GM15510 (cell line): Measurements from ENCODE around the gene CD48.

Source experiments
- POLR2A ChIP-seq: IDR thresholded peaks from 3 replicates; pipeline ENCODE4 v1.6.1; 2011; ENCODE audit warnings: borderline replicate concordance; ENCODE audit not compliant: insufficient read length; ENCODE audit errors: extremely low read depth

CD48 gene

DNA sequence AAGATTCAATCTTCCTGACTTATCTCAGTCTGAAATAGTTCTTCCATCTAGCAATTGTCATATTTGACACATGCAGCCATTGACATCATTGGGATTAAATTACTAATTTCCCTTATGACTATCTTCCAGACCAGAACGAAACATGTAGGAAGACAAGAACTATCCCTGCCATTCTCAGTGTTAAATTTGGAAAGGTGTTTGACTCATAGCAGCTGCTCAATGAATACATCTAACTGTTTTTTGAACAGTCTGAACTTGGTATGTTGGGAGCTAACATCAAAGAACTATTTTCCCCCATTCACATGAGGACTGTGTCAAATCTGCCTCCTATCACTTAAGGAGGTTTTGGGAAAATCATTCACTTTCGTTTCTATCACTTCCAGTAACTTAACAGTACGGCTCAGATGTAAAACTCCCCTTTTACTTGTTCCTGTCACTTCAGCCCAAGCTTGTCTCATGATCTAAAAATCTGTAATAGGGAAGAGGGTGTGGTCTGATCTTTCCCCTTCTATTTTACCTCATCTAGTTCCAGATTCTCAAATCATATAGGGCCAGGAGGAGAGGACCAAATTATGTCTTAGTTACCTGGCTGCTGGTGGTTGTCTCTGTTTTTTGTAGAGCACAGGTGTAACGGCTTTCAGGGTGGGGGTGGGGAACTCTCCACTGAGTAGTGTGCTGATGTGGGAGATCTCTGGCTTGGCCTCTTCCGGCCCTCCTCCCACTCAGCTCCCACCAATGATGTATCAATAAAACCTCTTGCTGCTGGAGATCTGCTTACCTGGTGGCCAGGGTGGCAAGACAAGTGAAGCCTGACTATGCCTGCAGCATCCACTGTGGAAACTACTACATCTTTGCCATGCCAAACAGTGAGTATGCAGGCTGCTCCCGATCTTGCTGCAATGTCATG, 38.6 kb downstream of the CD48 start:
- peak; percentile 20 for TF ChIP-seq POLR2A

DNA sequence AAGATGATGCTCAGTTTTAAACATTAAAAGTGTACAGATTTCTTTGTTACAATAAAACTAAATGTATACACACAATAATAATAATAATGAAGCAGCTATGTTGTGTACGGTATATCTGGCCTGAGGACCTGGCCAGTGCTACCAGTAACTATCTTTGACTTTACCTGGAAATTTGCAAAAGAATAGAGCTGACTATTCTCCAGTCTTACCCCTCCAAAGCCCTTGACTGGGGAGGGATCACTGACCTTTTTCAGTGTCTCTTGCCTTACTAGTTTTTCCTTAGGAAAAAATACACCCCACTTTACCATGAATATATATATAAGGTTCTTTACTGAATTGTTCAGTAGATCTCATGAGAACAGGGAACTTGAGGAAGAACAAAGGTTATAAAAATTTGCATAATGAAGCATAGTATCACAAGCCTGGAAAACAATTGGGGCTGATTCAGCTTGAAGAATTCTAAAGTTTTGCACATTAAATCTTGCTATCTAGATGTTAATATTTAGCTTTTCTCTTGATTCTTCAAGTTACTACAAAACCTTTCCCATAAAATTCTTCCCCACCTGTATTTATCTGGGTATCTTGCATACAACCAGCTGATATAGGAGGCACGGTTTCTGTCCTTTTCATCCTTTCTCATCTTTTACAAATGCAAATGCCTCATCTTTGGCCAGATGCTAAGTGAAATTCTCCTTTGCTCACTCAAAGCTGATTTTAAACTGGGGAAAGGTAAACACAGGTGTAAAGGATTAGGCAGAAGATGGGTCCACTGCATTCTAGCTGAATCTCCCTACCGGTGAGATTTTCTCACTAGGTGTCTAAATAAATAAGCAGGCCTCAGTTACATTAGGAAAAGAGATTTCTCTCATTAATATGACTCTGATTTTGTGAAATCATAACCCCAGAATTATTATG, 39.8 kb downstream of the CD48 start:
- TF ChIP-seq POLR2A: no peak

DNA sequence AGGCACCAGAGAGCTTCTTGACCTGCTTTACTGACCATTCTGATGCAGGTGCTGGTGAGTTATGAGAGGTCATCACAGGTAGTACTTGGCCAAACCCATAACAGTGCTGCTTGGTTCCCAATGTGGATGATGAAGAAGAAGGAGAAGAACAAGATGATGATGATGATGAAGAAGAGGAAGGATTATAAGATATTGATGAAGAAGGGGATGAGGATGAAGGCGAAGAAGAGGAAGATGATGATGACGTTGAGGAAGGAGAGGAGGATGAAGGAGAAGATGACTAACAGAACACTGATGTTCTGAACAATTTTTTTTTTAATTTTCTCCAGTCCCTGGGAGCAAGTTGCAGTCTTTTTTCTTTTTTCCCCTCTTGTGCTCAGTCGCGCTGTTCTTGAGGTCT, 40.9 kb downstream of the CD48 start:
- TF ChIP-seq POLR2A: no peak

DNA sequence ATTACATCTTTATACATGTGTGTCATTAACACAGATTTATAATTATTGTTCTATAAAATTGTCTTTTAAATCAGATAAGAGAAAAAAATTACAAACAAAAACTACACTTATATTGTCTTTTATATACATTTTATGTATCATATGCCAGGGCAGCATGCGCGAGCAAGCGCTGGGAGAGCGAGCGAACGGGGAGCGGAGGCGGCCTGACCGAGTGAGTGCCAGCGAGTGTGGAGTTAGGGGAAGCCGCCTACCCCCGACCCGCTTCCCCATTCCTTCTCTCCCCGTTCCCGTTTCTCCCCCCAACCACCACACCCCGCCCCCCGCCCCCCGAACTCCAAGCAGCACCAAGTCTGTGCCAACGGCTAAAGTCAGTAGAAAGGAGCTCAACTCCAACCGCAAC, 41.8 kb downstream of the CD48 start:
- no peak for TF ChIP-seq POLR2A

DNA sequence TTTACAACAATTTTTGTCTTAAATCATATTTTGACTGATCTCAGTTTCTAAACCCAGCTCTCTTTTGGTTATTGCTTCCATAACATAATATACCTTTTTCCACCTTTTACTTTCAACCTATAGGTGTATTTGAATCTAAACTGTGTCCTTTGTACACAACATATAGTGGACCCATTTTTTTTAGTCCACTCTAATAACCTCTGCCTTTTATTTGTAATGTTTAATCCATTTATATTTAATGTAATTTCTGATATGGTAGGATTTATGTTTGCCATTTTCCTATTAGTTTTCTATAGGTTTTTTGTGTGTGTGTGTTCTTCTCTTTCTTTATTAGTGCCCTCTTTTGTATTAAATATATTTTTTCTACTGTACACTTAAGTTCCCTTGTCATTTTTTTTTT, 42.3 kb downstream of the CD48 start:
- TF ChIP-seq POLR2A: no peak

DNA sequence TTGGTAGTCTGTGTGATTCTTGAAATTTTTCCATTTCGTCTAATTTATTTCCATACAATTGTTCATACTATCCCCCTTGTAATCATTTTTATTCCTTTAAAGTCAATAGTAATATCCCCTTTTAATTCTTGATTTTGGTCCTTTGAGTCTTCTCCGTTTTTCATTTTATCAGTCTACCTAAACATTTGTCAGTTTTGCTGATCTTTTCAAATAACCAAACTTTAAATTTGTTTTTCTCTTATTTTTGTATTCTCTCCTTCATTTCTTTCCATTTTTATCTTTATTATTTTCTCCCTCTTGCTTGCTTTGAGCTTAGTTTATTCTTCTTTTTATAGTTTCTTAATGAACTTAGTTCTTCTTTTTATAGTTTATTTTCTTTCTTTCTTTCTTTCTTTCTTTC, 43.7 kb downstream of the CD48 start:
- no peak for TF ChIP-seq POLR2A

DNA sequence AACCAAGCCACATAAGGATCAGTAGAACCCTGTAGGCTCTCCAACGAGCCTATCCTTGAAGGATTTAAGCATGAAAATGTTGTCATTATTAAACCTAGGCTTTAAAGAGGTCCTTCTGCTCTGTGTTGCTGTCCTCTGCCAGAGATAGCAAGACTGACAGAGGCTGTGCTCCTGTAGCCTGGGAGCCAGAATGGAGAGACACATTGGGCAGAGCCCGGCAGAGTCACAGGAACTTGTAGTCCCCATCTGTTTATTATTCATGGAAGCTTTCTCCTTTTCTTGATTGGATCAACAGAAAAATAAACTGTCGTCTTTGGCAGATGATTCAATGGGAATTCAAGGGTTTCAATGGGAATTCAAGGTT, 45.6 kb downstream of the CD48 start:
- no peak for TF ChIP-seq POLR2A

DNA sequence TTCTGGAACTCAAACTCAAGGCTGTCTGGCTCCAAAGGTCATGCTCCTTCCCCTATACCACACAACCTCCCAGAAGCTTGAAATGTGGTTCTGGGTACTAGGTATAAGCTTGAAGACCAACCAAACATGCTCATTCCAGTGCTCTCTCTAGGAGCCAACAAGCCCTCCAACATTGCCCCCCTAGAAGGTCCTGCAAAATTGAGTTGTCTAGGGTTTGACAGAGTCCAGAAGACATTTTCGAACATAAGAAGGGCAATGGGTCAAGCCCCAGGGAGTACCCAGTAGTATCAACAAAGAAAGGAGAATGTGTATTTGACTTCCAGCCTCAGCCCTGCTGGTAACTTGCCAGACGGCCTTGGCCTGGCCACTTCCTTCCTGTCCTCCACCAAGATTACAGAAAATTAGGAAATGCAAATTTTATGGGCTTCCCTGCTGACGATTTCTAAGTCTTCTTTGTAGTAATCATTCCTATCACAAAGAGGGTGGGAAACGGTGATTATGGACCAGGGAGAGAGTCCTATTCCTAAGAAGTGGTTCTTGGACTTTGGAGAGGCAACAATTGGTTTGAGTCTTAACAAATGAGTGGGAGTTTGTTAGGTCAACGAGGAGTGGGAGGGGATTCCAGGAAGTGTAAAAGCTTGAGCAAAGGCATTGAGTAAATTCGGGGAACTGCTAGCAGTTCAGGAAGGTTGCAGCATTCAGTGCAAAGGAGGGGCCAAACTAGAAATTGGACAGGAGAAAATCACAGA, 46.1 kb downstream of the CD48 start:
- peak; percentile 5 for TF ChIP-seq POLR2A

DNA sequence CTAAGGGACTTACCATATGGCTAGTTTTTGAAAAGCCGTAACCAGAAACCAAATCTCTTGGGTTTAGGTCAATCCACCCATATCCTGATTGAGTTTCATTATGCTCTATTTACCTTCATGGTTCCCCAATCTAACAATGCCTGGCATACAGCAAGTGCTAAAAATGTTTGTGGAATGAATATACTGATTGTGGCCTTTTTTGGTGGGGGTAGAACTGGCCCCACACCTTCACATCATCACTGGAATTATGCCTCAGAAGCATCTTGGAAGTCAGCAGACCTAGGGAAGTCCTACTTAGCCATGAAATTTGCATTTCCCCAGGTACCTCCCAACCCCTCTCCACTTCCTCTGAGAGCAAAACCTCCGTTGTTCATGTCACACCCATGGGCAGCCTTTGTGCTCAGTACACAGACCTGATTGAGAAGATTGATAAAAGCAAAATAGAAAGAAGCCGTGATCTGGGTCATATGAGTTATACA, 47.0 kb downstream of the CD48 start:
- TF ChIP-seq POLR2A: no peak

DNA sequence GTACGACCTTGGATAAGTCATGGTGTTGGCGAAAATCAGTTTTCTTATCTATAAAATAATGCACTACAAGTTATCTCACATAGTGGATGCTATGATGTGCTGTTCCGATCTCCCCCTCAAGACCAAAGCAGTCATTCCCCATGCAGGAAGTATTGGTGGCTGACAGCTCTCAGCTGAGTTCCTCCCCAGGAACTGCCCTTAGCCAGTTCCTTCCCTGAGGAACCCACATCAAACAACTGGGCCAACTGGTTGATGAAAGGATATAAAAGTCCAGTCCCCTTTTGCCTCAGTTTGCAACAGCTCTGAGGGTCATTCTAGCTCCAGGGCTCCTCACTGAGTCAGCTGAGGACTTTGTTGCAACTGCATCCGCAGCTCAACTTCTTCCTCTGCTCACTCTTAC, 48.7 kb downstream of the CD48 start:
- TF ChIP-seq POLR2A: no peak

DNA sequence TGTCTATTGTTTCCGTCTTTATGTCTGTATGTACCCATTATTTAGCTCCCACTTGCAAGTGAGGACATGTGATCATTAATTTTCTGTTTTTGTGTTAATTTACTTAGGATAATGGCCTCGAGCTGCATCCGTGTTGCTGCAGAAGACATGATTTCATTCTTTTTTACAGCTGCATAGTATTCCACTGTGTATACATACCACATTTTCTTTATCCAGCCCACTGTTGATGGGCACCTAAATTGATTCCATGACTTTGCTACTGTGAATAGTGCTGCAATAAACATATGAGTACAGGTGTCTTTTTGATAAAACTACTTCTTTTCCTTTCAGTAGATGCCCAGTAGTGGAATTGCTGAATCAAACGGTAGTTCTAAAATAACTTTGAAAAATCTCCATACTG, 52.1 kb downstream of the CD48 start:
- no peak for TF ChIP-seq POLR2A

DNA sequence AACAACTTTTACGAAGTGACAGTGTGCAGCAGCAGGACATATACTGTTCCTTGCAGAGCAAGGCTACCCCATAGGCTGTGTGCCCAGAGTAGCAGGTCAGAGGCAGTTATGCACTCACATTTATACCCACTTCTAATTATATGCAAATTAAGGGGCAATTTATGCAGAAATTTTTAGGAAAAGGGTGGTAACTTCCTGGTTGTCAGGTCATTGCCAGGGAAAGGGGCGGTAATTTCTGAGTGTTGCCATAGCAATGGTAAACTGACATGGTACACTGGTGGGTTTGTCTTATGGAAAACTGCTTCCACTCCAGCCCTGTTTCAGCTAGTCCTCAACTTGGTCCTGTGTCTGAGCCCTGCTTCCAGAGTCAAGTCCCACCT, 52.8 kb downstream of the CD48 start:
- TF ChIP-seq POLR2A: no peak

DNA sequence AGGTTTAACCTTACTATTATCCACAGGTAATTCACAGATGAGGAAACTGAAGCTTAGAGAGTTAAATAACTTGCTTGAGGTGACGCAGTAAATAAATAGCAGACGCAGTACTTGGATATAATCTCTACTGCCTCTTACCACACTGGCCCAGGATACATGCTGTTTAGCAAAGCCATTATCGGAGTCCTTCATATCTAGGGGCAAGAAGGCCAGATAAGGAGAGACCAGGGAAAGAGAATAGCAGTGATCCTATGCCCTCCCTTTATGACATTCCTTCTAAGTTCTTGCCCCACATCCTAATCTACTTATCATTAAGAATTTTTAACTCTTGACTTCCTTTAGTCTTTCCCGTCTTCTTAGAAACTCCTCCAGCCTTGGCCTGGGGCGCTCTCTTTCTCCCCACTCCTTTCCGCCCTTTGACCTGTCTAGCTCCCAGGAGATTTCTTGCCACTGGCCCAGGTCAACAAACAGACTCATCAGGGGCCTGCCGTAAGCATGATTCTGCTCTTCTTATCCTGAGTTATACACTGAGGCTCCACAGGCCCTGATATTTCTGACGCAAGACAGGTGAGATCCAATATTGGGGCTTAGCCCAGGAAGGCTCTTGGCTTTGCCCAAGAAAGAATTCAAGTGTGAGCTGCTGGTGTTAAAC, 53.3 kb downstream of the CD48 start:
- TF ChIP-seq POLR2A: peak; percentile 7

DNA sequence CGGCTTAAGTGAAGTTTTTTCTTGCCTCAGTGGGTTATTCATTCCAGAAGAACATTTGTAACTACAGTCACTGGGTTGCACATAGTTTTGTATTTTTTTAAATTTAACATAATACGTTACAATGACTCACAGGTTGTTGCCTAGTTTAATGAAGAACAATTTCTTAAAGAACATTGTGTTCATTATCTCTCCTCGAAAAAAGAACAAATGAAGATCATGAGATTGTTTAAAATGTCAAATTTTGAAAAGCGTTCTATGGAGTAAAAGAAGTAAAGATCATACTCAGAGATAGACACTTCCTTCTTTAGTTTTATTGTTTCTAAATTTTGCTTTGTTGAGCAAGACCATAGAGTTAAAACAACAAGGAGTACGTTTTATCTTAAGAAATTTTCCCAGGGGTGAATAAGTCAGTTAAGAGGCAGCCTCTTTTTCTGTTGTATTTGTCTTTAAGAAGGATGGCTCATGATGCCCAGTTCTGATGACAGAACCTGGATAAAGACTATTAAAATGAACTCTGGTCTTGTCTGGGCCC, 54.3 kb downstream of the CD48 start:
- TF ChIP-seq POLR2A: no peak
